Measurements from ENCODE around the gene IL36RN. TPM values are rescaled to one million over a fixed set of nuclear protein-coding genes. Genes with fewer than 3 reads are reported as not detected.

Gene IL36RN
- total RNA-seq, 1 experiment from 2014 or later = not detected

DNA sequence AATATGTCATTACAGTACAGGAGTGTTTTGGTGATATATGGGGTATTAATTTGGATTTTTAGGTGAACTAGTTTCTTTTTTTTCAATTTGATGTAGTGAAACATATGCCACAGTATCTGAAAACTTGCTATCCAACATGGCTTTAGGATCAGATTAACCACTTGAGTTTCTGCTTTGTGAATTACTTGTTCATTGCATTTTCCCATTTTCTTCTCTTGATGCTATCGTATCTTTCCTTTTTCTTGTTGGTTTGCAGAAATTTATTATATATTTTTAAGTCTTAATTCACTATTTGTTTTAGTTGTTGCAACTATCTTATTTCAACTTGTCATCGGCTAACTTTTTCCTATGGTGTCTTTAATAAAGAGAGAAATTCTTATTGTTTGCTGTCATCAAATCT lies 44.9 kb upstream of the IL36RN start:
- Histone ChIP-seq H3K4me3 (ENCODE audit: low read depth, low read length, poor library complexity, severe bottlenecking) (no peak overlapping the region), H3K9me3 (ENCODE audit: low read depth, low read length, poor library complexity, severe bottlenecking) (no peaks in the 10 kb centered on the region), H3K27ac (ENCODE audit: low read depth, low read length, poor library complexity, severe bottlenecking) (no peak overlapping the region), H3K4me1 (ENCODE audit: insufficient read depth, low read length, poor library complexity, severe bottlenecking) (no peaks in the 10 kb centered on the region), H3K27me3 (replicated peaks; ENCODE audit: insufficient read depth, low read depth, low read length, poor library complexity) (peaks cover 25% of the 10 kb centered on the region), H3K36me3 (ENCODE audit: insufficient read depth, low read length, poor library complexity, severe bottlenecking) (no peaks in the 10 kb centered on the region)
- ChIA-PET POLR2A (ENCODE audit: low non-redundant PET) (no interaction called here), CTCF (no interaction called here)
- TF ChIP-seq EZH2 (IDR thresholded peaks at IDR 0.05; ENCODE audit: borderline replicate concordance, low read depth, low read length, poor library complexity, severe bottlenecking) = no peak
- no peak for DNase-seq (ENCODE audit: low spot score)
- intact Hi-C loops (cut with micrococcal nuclease; ENCODE audit: unreplicated experiment) = no loop called here
- BruUV-seq (replicated peaks) = no TSS peak

DNA sequence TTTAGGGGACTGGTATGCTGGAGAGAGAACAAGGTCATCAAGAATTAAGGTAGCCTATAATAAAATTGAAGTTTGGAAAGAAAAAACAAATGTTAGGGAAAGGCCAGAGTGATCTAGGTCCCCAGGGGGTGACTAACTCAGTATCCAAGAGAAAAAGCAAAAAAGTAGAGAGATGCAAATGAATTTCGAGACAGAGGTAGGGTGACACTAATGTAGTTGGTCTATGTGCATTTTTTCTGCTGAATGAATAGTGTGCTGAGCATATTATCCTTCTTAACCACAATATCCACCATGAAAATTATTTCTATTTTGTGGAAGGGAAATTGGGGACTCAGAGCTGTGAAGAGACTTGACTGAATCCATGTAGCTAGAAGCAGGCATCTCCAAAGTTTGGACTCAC lies 44.0 kb upstream of the IL36RN start:
- DNase-seq (ENCODE audit: low spot score) = no peak
- ChIA-PET POLR2A (ENCODE audit: low non-redundant PET) (no interaction called here), CTCF (no interaction called here)
- H3K27ac ChIP-seq (ENCODE audit: low read depth, low read length, poor library complexity, severe bottlenecking) = no peak overlapping the region
- no peaks in the 10 kb centered on the region for H3K4me1 ChIP-seq (ENCODE audit: insufficient read depth, low read length, poor library complexity, severe bottlenecking)
- intact Hi-C loops (cut with micrococcal nuclease; ENCODE audit: unreplicated experiment) = no loop called here
- no peaks in the 10 kb centered on the region for H3K9me3 ChIP-seq (ENCODE audit: low read depth, low read length, poor library complexity, severe bottlenecking)
- H3K36me3 ChIP-seq (ENCODE audit: insufficient read depth, low read length, poor library complexity, severe bottlenecking) = no peaks in the 10 kb centered on the region
- no peak for TF ChIP-seq EZH2 (IDR thresholded peaks at IDR 0.05; ENCODE audit: borderline replicate concordance, low read depth, low read length, poor library complexity, severe bottlenecking)
- H3K4me3 ChIP-seq (ENCODE audit: low read depth, low read length, poor library complexity, severe bottlenecking) = no peak overlapping the region
- H3K27me3 ChIP-seq (replicated peaks; ENCODE audit: insufficient read depth, low read depth, low read length, poor library complexity) = peaks cover 25% of the 10 kb centered on the region
- BruUV-seq (replicated peaks) = no TSS peak

DNA sequence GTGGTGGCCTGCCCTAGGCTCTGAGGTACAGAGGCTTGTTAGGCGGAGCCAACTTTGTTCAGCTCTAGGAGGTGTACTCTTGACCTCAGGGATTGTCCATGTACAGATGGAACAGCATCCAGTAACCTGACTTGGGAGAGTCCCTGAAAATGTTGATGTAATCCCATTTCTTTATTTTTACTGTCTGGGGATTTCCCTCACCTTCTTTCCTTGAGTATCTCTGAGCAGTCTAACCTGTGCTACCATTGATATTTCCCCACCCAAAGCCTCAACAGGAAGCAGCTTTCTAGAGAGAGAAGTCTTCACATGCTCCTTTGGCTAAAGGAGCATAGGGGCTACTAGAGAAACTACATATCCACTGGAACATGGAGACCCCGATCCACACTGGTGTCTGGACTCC lies 43.3 kb upstream of the IL36RN start:
- Histone ChIP-seq H3K9me3 (ENCODE audit: low read depth, low read length, poor library complexity, severe bottlenecking) (no peaks in the 10 kb centered on the region), H3K4me3 (ENCODE audit: low read depth, low read length, poor library complexity, severe bottlenecking) (no peak overlapping the region), H3K36me3 (ENCODE audit: insufficient read depth, low read length, poor library complexity, severe bottlenecking) (no peaks in the 10 kb centered on the region), H3K4me1 (ENCODE audit: insufficient read depth, low read length, poor library complexity, severe bottlenecking) (no peaks in the 10 kb centered on the region), H3K27ac (ENCODE audit: low read depth, low read length, poor library complexity, severe bottlenecking) (no peak overlapping the region), H3K27me3 (replicated peaks; ENCODE audit: insufficient read depth, low read depth, low read length, poor library complexity) (peaks cover 25% of the 10 kb centered on the region)
- no peak for TF ChIP-seq EZH2 (IDR thresholded peaks at IDR 0.05; ENCODE audit: borderline replicate concordance, low read depth, low read length, poor library complexity, severe bottlenecking)
- TF ChIP-seq, protein P1, sequence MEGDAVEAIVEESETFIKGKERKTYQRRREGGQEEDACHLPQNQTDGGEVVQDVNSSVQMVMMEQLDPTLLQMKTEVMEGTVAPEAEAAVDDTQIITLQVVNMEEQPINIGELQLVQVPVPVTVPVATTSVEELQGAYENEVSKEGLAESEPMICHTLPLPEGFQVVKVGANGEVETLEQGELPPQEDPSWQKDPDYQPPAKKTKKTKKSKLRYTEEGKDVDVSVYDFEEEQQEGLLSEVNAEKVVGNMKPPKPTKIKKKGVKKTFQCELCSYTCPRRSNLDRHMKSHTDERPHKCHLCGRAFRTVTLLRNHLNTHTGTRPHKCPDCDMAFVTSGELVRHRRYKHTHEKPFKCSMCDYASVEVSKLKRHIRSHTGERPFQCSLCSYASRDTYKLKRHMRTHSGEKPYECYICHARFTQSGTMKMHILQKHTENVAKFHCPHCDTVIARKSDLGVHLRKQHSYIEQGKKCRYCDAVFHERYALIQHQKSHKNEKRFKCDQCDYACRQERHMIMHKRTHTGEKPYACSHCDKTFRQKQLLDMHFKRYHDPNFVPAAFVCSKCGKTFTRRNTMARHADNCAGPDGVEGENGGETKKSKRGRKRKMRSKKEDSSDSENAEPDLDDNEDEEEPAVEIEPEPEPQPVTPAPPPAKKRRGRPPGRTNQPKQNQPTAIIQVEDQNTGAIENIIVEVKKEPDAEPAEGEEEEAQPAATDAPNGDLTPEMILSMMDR (conservative IDR thresholded peaks at IDR 0.05; ENCODE audit: low read depth, low read length) = no peak
- ChIA-PET POLR2A (ENCODE audit: low non-redundant PET) (no interaction called here), CTCF (no interaction called here)
- intact Hi-C loops (cut with micrococcal nuclease; ENCODE audit: unreplicated experiment) = no loop called here
- no peak for DNase-seq (ENCODE audit: low spot score)
- no TSS peak for BruUV-seq (replicated peaks)

DNA sequence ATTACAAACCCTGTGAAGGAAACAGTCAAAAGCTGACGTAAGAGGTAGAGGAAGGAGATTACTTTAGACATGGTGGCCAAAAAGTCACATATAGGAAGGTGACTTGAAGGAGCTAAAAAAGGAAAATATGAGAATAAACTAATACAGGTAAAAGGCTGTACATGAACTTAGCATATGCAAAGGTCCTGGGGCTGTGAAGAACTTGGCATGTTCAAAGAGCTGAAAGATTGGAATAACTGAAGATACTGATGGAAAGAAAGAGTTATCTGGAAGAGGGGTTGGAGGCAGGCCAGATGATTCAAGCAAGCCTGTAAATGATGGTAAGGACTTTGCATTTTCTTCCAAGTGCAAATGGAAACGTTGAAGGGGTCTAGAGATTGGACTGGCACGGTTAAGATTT lies 40.5 kb upstream of the IL36RN start:
- CTCF ChIA-PET = no interaction called here
- no TSS peak for BruUV-seq (replicated peaks)

More for the DNA sequence above, 40.5 kb upstream of the IL36RN start:
- H3K36me3 ChIP-seq (ENCODE audit: insufficient read depth, low read length, poor library complexity, severe bottlenecking) = no peaks in the 10 kb centered on the region
- intact Hi-C loops (cut with micrococcal nuclease; ENCODE audit: unreplicated experiment) = no loop called here
- no peaks in the 10 kb centered on the region for H3K4me1 ChIP-seq (ENCODE audit: insufficient read depth, low read length, poor library complexity, severe bottlenecking)
- peaks cover 38% of the 10 kb centered on the region for H3K27me3 ChIP-seq (replicated peaks; ENCODE audit: insufficient read depth, low read depth, low read length, poor library complexity)
- POLR2A ChIA-PET (ENCODE audit: low non-redundant PET) = no interaction called here
- H3K9me3 ChIP-seq (ENCODE audit: low read depth, low read length, poor library complexity, severe bottlenecking) = no peaks in the 10 kb centered on the region
- H3K27ac ChIP-seq (ENCODE audit: low read depth, low read length, poor library complexity, severe bottlenecking) = no peak overlapping the region
- no peak overlapping the region for H3K4me3 ChIP-seq (ENCODE audit: low read depth, low read length, poor library complexity, severe bottlenecking)
- TF ChIP-seq, protein P1 (conservative IDR thresholded peaks at IDR 0.05; ENCODE audit: low read depth, low read length) = no peak
- TF ChIP-seq EZH2 (IDR thresholded peaks at IDR 0.05; ENCODE audit: borderline replicate concordance, low read depth, low read length, poor library complexity, severe bottlenecking) = no peak
- DNase-seq (ENCODE audit: low spot score) = no peak

Data from A673 (cell line).